Smooth muscle cell of the pulmonary artery (primary cell): Measurements from ENCODE around the gene ZNF226. TPM values are rescaled to one million over a fixed set of nuclear protein-coding genes. Genes with fewer than 3 reads are reported as not detected.

Experiments used
- total RNA-seq: library from RNA; depleted of rRNA; stranded (reverse); fragments of >200 nt; gene quantifications from 2 replicates; pipeline ENCODE4 v1.2.3, GENCODE V29; 2014

The ZNF226 gene
- total RNA-seq: 12.7 and 21.4 TPM in 2 replicates

DNA sequence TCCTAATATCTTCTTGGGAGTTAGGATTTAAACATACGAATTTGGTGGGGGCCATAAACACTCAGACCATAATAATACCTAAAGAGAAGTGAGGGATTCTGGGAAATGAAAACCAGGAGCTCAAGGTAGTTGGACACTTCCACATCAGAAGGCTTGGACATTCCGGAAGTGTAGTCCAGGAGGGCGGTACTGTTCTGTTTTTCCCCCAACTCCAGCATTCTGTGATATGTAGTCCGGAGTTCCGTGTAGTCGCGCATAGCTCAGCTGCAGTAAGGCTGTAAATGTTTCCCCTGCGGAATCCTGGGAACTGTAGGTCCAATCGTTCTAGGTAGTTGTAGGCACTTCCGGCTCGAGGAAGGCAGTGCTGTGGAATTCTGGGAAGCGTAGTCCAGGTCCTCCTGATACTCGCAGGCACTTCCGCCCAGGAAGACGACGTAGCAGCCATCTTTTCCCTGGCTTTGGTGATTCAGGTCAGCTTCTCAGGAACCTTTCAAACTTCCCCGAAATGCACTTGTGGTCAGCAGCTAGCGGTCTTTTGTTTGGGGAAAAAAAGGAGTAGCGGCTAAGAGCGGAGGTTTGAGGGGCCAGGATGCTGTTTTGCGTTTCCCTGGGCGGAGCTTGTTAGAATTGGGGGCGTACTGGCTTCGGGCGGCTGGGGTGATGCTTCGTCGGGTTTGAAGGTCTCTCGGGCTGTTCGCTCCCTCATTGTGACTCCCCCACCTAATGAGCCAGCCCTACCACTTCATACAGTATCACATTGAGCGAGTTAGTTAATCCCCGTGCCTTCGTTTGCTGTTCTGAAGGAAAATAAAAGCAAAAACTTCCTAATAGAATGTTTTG lies at the start of gene ZNF226:
ZNF226 (plus strand) TSS at position 428 of the 840 bp plus-strand sequence. CDS start 4,981 bp downstream, outside the sequence.

DNA sequence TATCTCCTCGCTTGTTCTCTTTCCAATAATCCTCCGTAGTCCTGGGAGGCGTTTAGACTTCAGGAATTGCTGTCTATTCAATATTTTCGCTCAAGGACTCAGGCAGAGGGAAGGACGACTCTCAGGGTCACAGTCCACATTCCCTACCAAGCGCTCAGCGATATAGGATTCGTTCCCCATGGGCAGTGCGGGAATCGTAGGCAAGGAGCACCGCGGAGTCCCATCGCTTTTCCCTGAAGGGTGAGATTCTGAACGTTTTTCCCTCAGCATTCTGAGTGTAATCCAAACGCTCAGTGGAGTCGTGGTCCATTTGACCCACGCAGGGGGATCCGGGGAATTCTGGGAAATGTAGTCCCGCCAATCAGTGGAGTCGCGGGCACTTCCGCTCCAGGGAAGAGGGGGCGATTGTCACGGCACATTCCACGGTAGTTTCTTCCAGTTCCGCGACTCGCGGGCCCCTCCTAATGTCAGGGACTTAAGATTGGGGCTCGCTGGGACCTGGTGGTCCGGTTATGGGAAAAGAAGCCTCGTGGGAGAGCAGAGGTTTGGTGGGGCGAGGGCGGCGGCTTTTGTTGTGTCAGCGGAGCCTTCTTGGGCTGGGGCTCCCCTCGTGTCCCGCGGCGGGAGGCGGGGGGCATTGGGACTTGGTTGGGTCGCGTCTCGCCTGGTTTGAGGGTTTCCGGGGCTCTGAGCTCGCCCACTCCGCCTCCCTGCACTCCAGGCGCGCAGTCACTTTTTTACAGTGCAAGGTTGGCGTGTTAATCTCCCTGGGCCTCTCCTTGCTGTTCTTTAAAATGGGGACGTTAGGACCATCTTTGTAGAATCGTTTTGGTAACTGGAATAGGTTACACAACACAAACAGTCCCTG lies 23.5 kb upstream of the ZNF226 start, which contains the start of gene ZNF234:
ZNF234 (plus strand) TSS at position 364 of the 868 bp plus-strand sequence. CDS start 3,079 bp downstream, outside the sequence.

DNA sequence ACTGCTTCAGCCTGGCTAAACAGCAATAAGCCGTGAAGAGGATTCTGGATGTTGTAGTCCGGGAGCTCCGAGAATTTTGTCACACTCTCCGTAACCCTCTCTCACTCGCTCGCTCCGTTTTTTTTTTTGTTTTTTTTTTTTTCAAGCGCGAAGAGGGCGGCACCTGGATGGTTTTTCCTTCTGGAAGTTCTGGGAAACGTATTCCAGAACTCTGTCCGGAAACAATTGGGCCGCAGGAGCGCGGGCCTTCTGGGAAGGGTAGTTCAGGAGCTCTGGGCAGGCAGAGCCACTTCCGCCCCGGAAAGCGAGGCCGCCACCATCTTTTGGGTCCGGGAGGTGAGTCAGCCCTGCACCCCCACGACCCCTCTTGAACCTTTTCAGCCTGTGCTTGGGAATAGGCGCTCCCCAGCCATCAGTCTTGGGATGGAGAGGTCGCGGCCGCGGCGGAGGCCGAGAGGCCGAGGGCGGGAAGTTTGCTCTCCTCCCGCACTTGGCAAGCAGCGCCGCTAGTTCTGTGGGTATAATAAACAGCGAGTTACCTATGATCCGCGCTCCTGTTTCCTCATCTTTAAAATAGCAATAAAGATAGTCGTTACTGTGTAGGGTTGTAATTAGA lies 47.5 kb downstream of the ZNF226 start, which contains the start of gene ZNF227:
ZNF227 (plus strand) TSS at position 283 of the 616 bp plus-strand sequence. CDS start 5,261 bp downstream, outside the sequence.

Other genes with a start within 250 kb of the ZNF226 start
- gene ZNF45, start 229.8 kb upstream of the ZNF226 start, total RNA-seq: 14.9 and 22.0 TPM in 2 replicates
- gene ZNF221, start 213.9 kb upstream of the ZNF226 start, total RNA-seq: 10.0 and 13.0 TPM in 2 replicates
- gene ZNF155, start 180.9 kb upstream of the ZNF226 start, total RNA-seq: 7.5 and 8.5 TPM in 2 replicates
- gene ZNF230, start 162.1 kb upstream of the ZNF226 start, total RNA-seq: 2.9 and 3.5 TPM in 2 replicates
- gene ZNF222, start 139.7 kb upstream of the ZNF226 start, total RNA-seq: 4.2 TPM in 2 replicates
- gene ZNF223, start 113.1 kb upstream of the ZNF226 start, total RNA-seq: 4.9 and 5.1 TPM in 2 replicates
- gene ZNF284, start 92.9 kb upstream of the ZNF226 start, total RNA-seq: 2.7 and 4.1 TPM in 2 replicates
- gene ZNF224, start 70.7 kb upstream of the ZNF226 start, total RNA-seq: 24.0 and 28.7 TPM in 2 replicates
- gene ZNF225, start 51.7 kb upstream of the ZNF226 start, total RNA-seq: 5.6 and 7.4 TPM in 2 replicates
- gene ZNF234, start 23.5 kb upstream of the ZNF226 start, total RNA-seq: 14.2 and 14.3 TPM in 2 replicates
- gene ZNF227, start 47.4 kb downstream of the ZNF226 start, total RNA-seq: 18.6 and 19.0 TPM in 2 replicates
- 1.4 and 1.5 TPM in 2 replicates for gene ZNF233, start 94.8 kb downstream of the ZNF226 start, total RNA-seq
- 4.7 and 5.0 TPM in 2 replicates for gene ZNF235, start 139.9 kb downstream of the ZNF226 start, total RNA-seq
- gene ZNF112, start 191.6 kb downstream of the ZNF226 start, total RNA-seq: 7.4 and 8.9 TPM in 2 replicates
- gene ZNF285, start 236.5 kb downstream of the ZNF226 start, total RNA-seq: 3.8 and 4.8 TPM in 2 replicates